ENCODE data around the gene NOTCH1.

Gene NOTCH1

DNA sequence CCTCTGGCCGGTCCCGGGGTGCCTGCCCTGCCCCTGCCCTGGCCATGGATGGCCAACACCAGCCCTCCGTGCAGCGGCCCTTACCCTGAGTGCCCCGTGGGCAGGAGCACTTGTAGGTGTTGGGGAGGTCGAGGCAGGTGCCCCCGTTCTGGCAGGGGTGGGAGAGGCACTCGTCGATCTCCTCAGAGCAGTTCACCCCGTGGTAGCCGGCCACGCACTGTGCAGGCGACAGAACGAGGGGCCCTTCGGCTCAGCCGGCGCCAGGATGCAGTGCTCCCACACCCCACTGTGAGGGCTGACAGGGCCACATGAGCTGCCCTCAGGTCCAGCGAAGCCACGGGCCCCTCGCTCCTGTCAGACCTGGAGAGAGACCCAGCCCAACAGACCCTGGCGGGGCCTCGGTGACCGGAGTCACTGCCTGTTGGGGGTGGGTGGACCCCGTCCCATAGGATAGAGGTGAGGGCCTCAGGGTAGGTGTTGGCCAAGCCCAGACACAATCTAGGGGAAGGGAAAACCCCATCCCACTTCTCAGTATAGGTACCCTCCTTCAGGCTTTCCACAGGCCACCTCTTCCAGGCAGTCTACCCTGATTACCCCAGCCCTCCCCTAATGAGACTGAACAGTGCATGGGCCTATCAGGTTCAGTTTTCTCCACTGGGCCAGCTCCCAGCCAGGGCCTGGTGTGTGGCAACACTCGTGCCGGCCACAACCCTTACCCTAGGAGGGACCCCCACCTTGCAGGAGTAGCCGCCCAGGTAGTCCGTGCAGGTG lies 38.4 kb downstream of the NOTCH1 start:
- no peak overlapping the region for H3K27ac ChIP-seq (replicated peaks)
- no peak for DNase-seq (ENCODE audit: low read depth in 1 of 2, low spot score in 1 of 2)
- TF ChIP-seq, protein P1, sequence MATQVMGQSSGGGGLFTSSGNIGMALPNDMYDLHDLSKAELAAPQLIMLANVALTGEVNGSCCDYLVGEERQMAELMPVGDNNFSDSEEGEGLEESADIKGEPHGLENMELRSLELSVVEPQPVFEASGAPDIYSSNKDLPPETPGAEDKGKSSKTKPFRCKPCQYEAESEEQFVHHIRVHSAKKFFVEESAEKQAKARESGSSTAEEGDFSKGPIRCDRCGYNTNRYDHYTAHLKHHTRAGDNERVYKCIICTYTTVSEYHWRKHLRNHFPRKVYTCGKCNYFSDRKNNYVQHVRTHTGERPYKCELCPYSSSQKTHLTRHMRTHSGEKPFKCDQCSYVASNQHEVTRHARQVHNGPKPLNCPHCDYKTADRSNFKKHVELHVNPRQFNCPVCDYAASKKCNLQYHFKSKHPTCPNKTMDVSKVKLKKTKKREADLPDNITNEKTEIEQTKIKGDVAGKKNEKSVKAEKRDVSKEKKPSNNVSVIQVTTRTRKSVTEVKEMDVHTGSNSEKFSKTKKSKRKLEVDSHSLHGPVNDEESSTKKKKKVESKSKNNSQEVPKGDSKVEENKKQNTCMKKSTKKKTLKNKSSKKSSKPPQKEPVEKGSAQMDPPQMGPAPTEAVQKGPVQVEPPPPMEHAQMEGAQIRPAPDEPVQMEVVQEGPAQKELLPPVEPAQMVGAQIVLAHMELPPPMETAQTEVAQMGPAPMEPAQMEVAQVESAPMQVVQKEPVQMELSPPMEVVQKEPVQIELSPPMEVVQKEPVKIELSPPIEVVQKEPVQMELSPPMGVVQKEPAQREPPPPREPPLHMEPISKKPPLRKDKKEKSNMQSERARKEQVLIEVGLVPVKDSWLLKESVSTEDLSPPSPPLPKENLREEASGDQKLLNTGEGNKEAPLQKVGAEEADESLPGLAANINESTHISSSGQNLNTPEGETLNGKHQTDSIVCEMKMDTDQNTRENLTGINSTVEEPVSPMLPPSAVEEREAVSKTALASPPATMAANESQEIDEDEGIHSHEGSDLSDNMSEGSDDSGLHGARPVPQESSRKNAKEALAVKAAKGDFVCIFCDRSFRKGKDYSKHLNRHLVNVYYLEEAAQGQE (IDR thresholded peaks at IDR 0.05; ENCODE audit: insufficient replicate concordance, low read depth) = no peak
- no peak for TF ChIP-seq POLR2AphosphoS5 (IDR thresholded peaks at IDR 0.05; ENCODE audit: low read depth)
- no peak for TF ChIP-seq GABPA (IDR thresholded peaks at IDR 0.05; ENCODE audit: low read depth)
- TF ChIP-seq, protein P2, sequence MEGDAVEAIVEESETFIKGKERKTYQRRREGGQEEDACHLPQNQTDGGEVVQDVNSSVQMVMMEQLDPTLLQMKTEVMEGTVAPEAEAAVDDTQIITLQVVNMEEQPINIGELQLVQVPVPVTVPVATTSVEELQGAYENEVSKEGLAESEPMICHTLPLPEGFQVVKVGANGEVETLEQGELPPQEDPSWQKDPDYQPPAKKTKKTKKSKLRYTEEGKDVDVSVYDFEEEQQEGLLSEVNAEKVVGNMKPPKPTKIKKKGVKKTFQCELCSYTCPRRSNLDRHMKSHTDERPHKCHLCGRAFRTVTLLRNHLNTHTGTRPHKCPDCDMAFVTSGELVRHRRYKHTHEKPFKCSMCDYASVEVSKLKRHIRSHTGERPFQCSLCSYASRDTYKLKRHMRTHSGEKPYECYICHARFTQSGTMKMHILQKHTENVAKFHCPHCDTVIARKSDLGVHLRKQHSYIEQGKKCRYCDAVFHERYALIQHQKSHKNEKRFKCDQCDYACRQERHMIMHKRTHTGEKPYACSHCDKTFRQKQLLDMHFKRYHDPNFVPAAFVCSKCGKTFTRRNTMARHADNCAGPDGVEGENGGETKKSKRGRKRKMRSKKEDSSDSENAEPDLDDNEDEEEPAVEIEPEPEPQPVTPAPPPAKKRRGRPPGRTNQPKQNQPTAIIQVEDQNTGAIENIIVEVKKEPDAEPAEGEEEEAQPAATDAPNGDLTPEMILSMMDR (IDR thresholded peaks at IDR 0.05; ENCODE audit: insufficient read depth, low read length) = no peak
- no peak overlapping the region for H3K4me3 ChIP-seq (replicated peaks; ENCODE audit: insufficient read depth, low read length)
- H3K27me3 ChIP-seq (ENCODE audit: insufficient read depth, poor library complexity, severe bottlenecking) = no peaks in the 10 kb centered on the region

DNA sequence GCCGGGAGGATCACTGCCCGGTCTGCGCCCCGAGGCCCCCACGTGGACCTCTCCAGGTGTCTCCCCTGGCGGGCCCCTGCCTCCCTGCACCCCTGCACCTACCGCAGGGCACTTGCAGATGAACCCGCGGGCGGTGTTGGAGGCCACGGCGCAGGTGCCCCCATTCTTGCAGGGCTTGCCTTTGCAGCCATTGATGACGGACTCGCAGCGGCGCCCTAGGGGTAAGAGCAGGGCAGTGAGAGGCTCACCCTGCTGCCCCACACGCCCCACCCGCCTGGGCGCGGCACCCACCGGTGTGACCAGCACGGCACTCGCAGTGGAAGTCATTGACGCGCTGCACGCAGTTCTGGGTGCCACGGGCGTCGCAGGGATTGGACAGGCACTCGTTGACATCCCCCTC lies 39.4 kb downstream of the NOTCH1 start:
- Histone ChIP-seq H3K27ac (replicated peaks) (no peak overlapping the region), H3K4me3 (replicated peaks; ENCODE audit: insufficient read depth, low read length) (no peak overlapping the region), H3K27me3 (ENCODE audit: insufficient read depth, poor library complexity, severe bottlenecking) (no peaks in the 10 kb centered on the region)
- DNase-seq (ENCODE audit: low read depth in 1 of 2, low spot score in 1 of 2) = no peak
- TF ChIP-seq, protein P1 (IDR thresholded peaks at IDR 0.05; ENCODE audit: insufficient replicate concordance, low read depth) = no peak
- TF ChIP-seq, protein P2 (IDR thresholded peaks at IDR 0.05; ENCODE audit: insufficient read depth, low read length) = no peak
- TF ChIP-seq POLR2AphosphoS5 (IDR thresholded peaks at IDR 0.05; ENCODE audit: low read depth) (no peak), SPI1 (IDR thresholded peaks at IDR 0.05; ENCODE audit: borderline replicate concordance, low read depth) (no peak), GABPA (IDR thresholded peaks at IDR 0.05; ENCODE audit: low read depth) (no peak)

GRCh38 chr9:136505406-136506403 lies 40.1 kb downstream of the NOTCH1 start:
- Histone ChIP-seq H3K4me3 (replicated peaks; ENCODE audit: insufficient read depth, low read length) (no peak overlapping the region), H3K27ac (replicated peaks) (no peak overlapping the region), H3K27me3 (ENCODE audit: insufficient read depth, poor library complexity, severe bottlenecking) (no peaks in the 10 kb centered on the region)
- no peak for DNase-seq (ENCODE audit: low read depth in 1 of 2, low spot score in 1 of 2)
- TF ChIP-seq SPI1 (IDR thresholded peaks at IDR 0.05; ENCODE audit: borderline replicate concordance, low read depth) (no peak), GABPA (IDR thresholded peaks at IDR 0.05; ENCODE audit: low read depth) (no peak), POLR2AphosphoS5 (IDR thresholded peaks at IDR 0.05; ENCODE audit: low read depth) (no peak)
- TF ChIP-seq, protein P1 (IDR thresholded peaks at IDR 0.05; ENCODE audit: insufficient replicate concordance, low read depth) = no peak
- TF ChIP-seq, protein P2 (IDR thresholded peaks at IDR 0.05; ENCODE audit: insufficient read depth, low read length) = no peak

Data from HL-60 (cell line).